ENCODE measurements around the gene CTIF.

The CTIF gene

GRCh38 chr18:48669180-48669675 is 130.4 kb downstream of the CTIF start:
- Histone ChIP-seq H3K18ac (ENCODE audit: low read depth in 1 of 2, low read length in 2 of 2) (no peak overlapping the region), H3K79me1 (replicated peaks; ENCODE audit: low read length, poor library complexity, severe bottlenecking) (peaks cover 24% of the 10 kb centered on the region), H3K9ac (ENCODE audit: low read length) (no peak overlapping the region), H3K9me3 (ENCODE audit: control insufficient read depth, low read length) (peaks cover 16% of the 10 kb centered on the region), H2BK120ac (ENCODE audit: low read depth, low read length) (no peak overlapping the region), H3K4me2 (ENCODE audit: low read length, poor library complexity, severe bottlenecking) (no peak overlapping the region), H2AK5ac (ENCODE audit: low read length, severe bottlenecking) (no peak overlapping the region), H3K27ac (ENCODE audit: low read length, poor library complexity, severe bottlenecking) (no peak overlapping the region), H3K4me3 (ENCODE audit: insufficient read depth in 1 of 2, low read depth in 1 of 2, low read length in 2 of 2) (no peak overlapping the region), H2BK15ac (ENCODE audit: low read depth, poor library complexity, severe bottlenecking) (no peak overlapping the region), H2AFZ (ENCODE audit: low read depth, low read length) (no peak overlapping the region), H4K91ac (ENCODE audit: low read length) (no peak overlapping the region), H3K4me1 (ENCODE audit: control insufficient read depth, insufficient read depth, low read depth, low read length) (peaks cover 13% of the 10 kb centered on the region), H2BK12ac (ENCODE audit: low read length in 2 of 2) (no peak overlapping the region), H3K27me3 (ENCODE audit: control insufficient read depth in 1 of 2, insufficient read depth in 1 of 2, low read length in 2 of 2) (no peaks in the 10 kb centered on the region), H3K23ac (ENCODE audit: low read length in 2 of 2) (no peak overlapping the region), H3K36me3 (ENCODE audit: control insufficient read depth in 1 of 2, insufficient read depth in 2 of 2, low read depth in 1 of 2, low read length in 2 of 2) (peaks cover 60% of the 10 kb centered on the region in 2 experiments), H3K4ac (ENCODE audit: low read depth in 1 of 2, low read length in 2 of 2) (no peak overlapping the region), H3K14ac (ENCODE audit: low read length in 2 of 2) (no peak overlapping the region), H4K8ac (ENCODE audit: low read length) (no peak overlapping the region), H2BK5ac (ENCODE audit: low read depth, low read length, poor library complexity, severe bottlenecking) (no peak overlapping the region)
- 94% methylated on average over 2 of the region's 3 CpGs for WGBS
- no peak for DNase-seq

GRCh38 chr18:48669991-48670750 is 131.3 kb downstream of the CTIF start:
- Histone ChIP-seq H3K27ac (ENCODE audit: low read length, poor library complexity, severe bottlenecking) (no peak overlapping the region), H4K8ac (ENCODE audit: low read length) (no peak overlapping the region), H2AFZ (ENCODE audit: low read depth, low read length) (no peak overlapping the region), H3K79me1 (replicated peaks; ENCODE audit: low read length, poor library complexity, severe bottlenecking) (peaks cover 23% of the 10 kb centered on the region), H2AK5ac (ENCODE audit: low read length, severe bottlenecking) (no peak overlapping the region), H3K36me3 (ENCODE audit: control insufficient read depth in 1 of 2, insufficient read depth in 2 of 2, low read depth in 1 of 2, low read length in 2 of 2) (peaks cover 58 to 60% of the 10 kb centered on the region in 2 experiments), H3K14ac (ENCODE audit: low read length in 2 of 2) (no peak overlapping the region), H4K91ac (ENCODE audit: low read length) (no peak overlapping the region), H3K27me3 (ENCODE audit: control insufficient read depth in 1 of 2, insufficient read depth in 1 of 2, low read length in 2 of 2) (no peaks in the 10 kb centered on the region), H2BK12ac (ENCODE audit: low read length in 2 of 2) (no peak overlapping the region), H2BK120ac (ENCODE audit: low read depth, low read length) (no peak overlapping the region), H3K9me3 (ENCODE audit: control insufficient read depth, low read length) (peaks cover 16% of the 10 kb centered on the region), H3K9ac (ENCODE audit: low read length) (no peak overlapping the region), H3K4me1 (ENCODE audit: control insufficient read depth, insufficient read depth, low read depth, low read length) (peaks cover 18% of the 10 kb centered on the region), H3K4me3 (ENCODE audit: insufficient read depth in 1 of 2, low read depth in 1 of 2, low read length in 2 of 2) (no peak overlapping the region), H3K4ac (ENCODE audit: low read depth in 1 of 2, low read length in 2 of 2) (no peak overlapping the region), H3K4me2 (ENCODE audit: low read length, poor library complexity, severe bottlenecking) (no peak overlapping the region), H2BK15ac (ENCODE audit: low read depth, poor library complexity, severe bottlenecking) (no peak overlapping the region), H2BK5ac (ENCODE audit: low read depth, low read length, poor library complexity, severe bottlenecking) (no peak overlapping the region), H3K23ac (ENCODE audit: low read length in 2 of 2) (peak overlapping the region in 1 of 2 experiments; percentile 3), H3K18ac (ENCODE audit: low read depth in 1 of 2, low read length in 2 of 2) (no peak overlapping the region)
- DNase-seq = no peak
- 96% methylated on average over 7 of the region's 7 CpGs for WGBS

- Histone ChIP-seq H2BK15ac (ENCODE audit: low read depth, poor library complexity, severe bottlenecking) (no peak overlapping the region), H4K91ac (ENCODE audit: low read length) (no peak overlapping the region), H3K4ac (ENCODE audit: low read depth in 1 of 2, low read length in 2 of 2) (no peak overlapping the region), H2AK5ac (ENCODE audit: low read length, severe bottlenecking) (no peak overlapping the region), H3K4me2 (ENCODE audit: low read length, poor library complexity, severe bottlenecking) (no peak overlapping the region), H4K8ac (ENCODE audit: low read length) (no peak overlapping the region), H3K9ac (ENCODE audit: low read length) (no peak overlapping the region), H3K79me1 (replicated peaks; ENCODE audit: low read length, poor library complexity, severe bottlenecking) (peaks cover 23% of the 10 kb centered on the region), H3K14ac (ENCODE audit: low read length in 2 of 2) (no peak overlapping the region), H3K23ac (ENCODE audit: low read length in 2 of 2) (no peak overlapping the region), H3K27ac (ENCODE audit: low read length, poor library complexity, severe bottlenecking) (no peak overlapping the region), H2AFZ (ENCODE audit: low read depth, low read length) (no peak overlapping the region), H2BK120ac (ENCODE audit: low read depth, low read length) (no peak overlapping the region), H3K4me3 (ENCODE audit: insufficient read depth in 1 of 2, low read depth in 1 of 2, low read length in 2 of 2) (no peak overlapping the region), H3K4me1 (ENCODE audit: control insufficient read depth, insufficient read depth, low read depth, low read length) (peaks cover 24% of the 10 kb centered on the region), H3K18ac (ENCODE audit: low read depth in 1 of 2, low read length in 2 of 2) (no peak overlapping the region), H2BK5ac (ENCODE audit: low read depth, low read length, poor library complexity, severe bottlenecking) (no peak overlapping the region), H3K27me3 (ENCODE audit: control insufficient read depth in 1 of 2, insufficient read depth in 1 of 2, low read length in 2 of 2) (no peaks in the 10 kb centered on the region), H3K36me3 (ENCODE audit: control insufficient read depth in 1 of 2, insufficient read depth in 2 of 2, low read depth in 1 of 2, low read length in 2 of 2) (peaks cover 54 to 57% of the 10 kb centered on the region in 2 experiments), H3K9me3 (ENCODE audit: control insufficient read depth, low read length) (peaks cover 9% of the 10 kb centered on the region), H2BK12ac (ENCODE audit: low read length in 2 of 2) (no peak overlapping the region)
- WGBS = 97% methylated on average over 4 of the region's 4 CpGs
- no peak for DNase-seq
Measured at GRCh38 chr18:48670751-48671560, 132.1 kb downstream of the CTIF start.

- no peak overlapping the region for H3K23ac ChIP-seq (ENCODE audit: low read length in 2 of 2)
- peaks cover 23% of the 10 kb centered on the region for H3K79me1 ChIP-seq (replicated peaks; ENCODE audit: low read length, poor library complexity, severe bottlenecking)
- H2AK5ac ChIP-seq (ENCODE audit: low read length, severe bottlenecking) = no peak overlapping the region
- no peak overlapping the region for H3K14ac ChIP-seq (ENCODE audit: low read length in 2 of 2)
- H3K4me3 ChIP-seq (ENCODE audit: insufficient read depth in 1 of 2, low read depth in 1 of 2, low read length in 2 of 2) = no peak overlapping the region
- peaks cover 27% of the 10 kb centered on the region for H3K4me1 ChIP-seq (ENCODE audit: control insufficient read depth, insufficient read depth, low read depth, low read length)
- peaks cover 48 to 54% of the 10 kb centered on the region in 2 experiments for H3K36me3 ChIP-seq (ENCODE audit: control insufficient read depth in 1 of 2, insufficient read depth in 2 of 2, low read depth in 1 of 2, low read length in 2 of 2)
- H4K91ac ChIP-seq (ENCODE audit: low read length) = no peak overlapping the region
- no peak overlapping the region for H2BK120ac ChIP-seq (ENCODE audit: low read depth, low read length)
- H3K9me3 ChIP-seq (ENCODE audit: control insufficient read depth, low read length) = peaks cover 7% of the 10 kb centered on the region
- H3K4me2 ChIP-seq (ENCODE audit: low read length, poor library complexity, severe bottlenecking) = no peak overlapping the region
- no peak overlapping the region for H3K4ac ChIP-seq (ENCODE audit: low read depth in 1 of 2, low read length in 2 of 2)
- H3K9ac ChIP-seq (ENCODE audit: low read length) = no peak overlapping the region
- DNase-seq = no peak
- H2BK12ac ChIP-seq (ENCODE audit: low read length in 2 of 2) = no peak overlapping the region
- no peaks in the 10 kb centered on the region for H3K27me3 ChIP-seq (ENCODE audit: control insufficient read depth in 1 of 2, insufficient read depth in 1 of 2, low read length in 2 of 2)
- no peak overlapping the region for H3K18ac ChIP-seq (ENCODE audit: low read depth in 1 of 2, low read length in 2 of 2)
- H4K8ac ChIP-seq (ENCODE audit: low read length) = no peak overlapping the region
- no peak overlapping the region for H2AFZ ChIP-seq (ENCODE audit: low read depth, low read length)
- no peak overlapping the region for H3K27ac ChIP-seq (ENCODE audit: low read length, poor library complexity, severe bottlenecking)
- 100% methylated on average over 1 of the region's 1 CpG for WGBS
- H2BK5ac ChIP-seq (ENCODE audit: low read depth, low read length, poor library complexity, severe bottlenecking) = no peak overlapping the region
- H2BK15ac ChIP-seq (ENCODE audit: low read depth, poor library complexity, severe bottlenecking) = no peak overlapping the region
Measured at GRCh38 chr18:48671561-48671945, 132.7 kb downstream of the CTIF start.

All from mesenchymal stem cell (in vitro differentiated cells and primary cell).